Tibial artery (tissue), 4 donors: Measurements from ENCODE around the gene EIF4ENIF1.
"Not testable (repeated sequence)": the region's sequence is repeated elsewhere in the genome, so short reads cannot be mapped to it uniquely, and the experiment has no call there.

ENCODE experiments used
- DNase-seq, 2 donors: peaks; one replicate each; pipeline ENCODE4 v3.0.0-alpha.2; 2019
- H3K27ac ChIP-seq, 2 donors: fragments of 200-600 bp; sonication (generic) in 1 of 2; 1 replicate in 1 of 2; 2 replicates in 1 of 2; pipeline ENCODE4 v1.5.1; 2018 to 2019; ENCODE audit warnings: mild to moderate bottlenecking in 1 of 2
- H3K27me3 ChIP-seq, 2 donors: fragments of 200-600 bp; sonication (generic) in 1 of 2; one replicate each; pipeline versions ENCODE4 v1.5.1 to v1.6.0; 2016 to 2019
- H3K36me3 ChIP-seq, 3 donors: fragments of 200-600 bp; sonication (generic) in 2 of 3; one replicate each; pipeline ENCODE4 v1.5.1; 2016 to 2019; ENCODE audit warnings: mild to moderate bottlenecking in 2 of 3
- H3K4me1 ChIP-seq, 4 donors: fragments of 200-600 bp; sonication (generic) in 2 of 4; 1 replicate in 3 of 4; 2 replicates in 1 of 4; pipeline ENCODE4 v1.5.1; 2016 to 2019
- H3K4me3 ChIP-seq, 2 donors: fragments of 200-600 bp; sonication (generic) in 1 of 2; 1 replicate in 1 of 2; 2 replicates in 1 of 2; pipeline ENCODE4 v1.5.1; 2018 to 2019; ENCODE audit warnings: mild to moderate bottlenecking in 2 of 2
- H3K9me3 ChIP-seq, 3 donors: fragments of 200-600 bp; sonication (generic) in 1 of 3; one replicate each; pipeline ENCODE4 v1.5.1; 2016 to 2019
- intact Hi-C: fragments of 100-400 bp; cut with DNase I; formaldehyde crosslinking; loops from one replicate; pipeline ENCODE4 v1.15.0; 2023; ENCODE audit warnings: low total_unique reads
- TF ChIP-seq, protein P1 (sequence below), 2 experiments: fragments of 200-600 bp in 1 of 2; fragments of 450-650 bp in 1 of 2; IDR thresholded peaks; one replicate each; pipeline ENCODE4 v1.5.1; 2017 to 2019; ENCODE audit warnings: antibody characterized with exemption in 2 of 2, mild to moderate bottlenecking in 1 of 2, moderate library complexity in 1 of 2

The EIF4ENIF1 gene

DNA sequence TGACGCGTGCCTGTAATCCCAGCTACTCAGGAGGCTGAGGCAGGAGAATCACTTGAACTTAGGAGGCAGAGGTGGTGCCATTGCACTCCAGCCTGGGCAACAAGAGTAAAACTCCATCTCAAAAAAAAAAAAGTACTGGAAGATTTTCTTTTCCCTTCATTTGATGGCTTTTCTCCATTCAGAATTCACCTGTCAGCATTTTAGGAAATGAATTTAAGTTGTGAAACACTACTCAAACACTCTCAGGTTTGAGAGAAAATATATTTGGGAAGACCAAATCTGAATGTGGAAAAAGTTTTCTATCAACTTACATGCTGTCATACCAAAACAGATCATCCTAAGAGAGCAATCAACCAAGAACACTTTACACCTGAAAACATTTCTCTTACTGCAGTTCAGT lies 2.7 kb downstream of the EIF4ENIF1 start:
- Histone ChIP-seq H3K4me3 (no peak overlapping the region), H3K27ac (no peak overlapping the region), H3K4me1 (peaks cover 0 to 37% (median 29%) of the 10 kb centered on the region in 4 donors), H3K9me3 (no peaks in the 10 kb centered on the region), H3K36me3 (peaks cover 5 to 54% (median 16%) of the 10 kb centered on the region in 3 donors), H3K27me3 (no peaks in the 10 kb centered on the region)
- intact Hi-C loops: no loop called here
- no peak for DNase-seq
- TF ChIP-seq, protein P1, sequence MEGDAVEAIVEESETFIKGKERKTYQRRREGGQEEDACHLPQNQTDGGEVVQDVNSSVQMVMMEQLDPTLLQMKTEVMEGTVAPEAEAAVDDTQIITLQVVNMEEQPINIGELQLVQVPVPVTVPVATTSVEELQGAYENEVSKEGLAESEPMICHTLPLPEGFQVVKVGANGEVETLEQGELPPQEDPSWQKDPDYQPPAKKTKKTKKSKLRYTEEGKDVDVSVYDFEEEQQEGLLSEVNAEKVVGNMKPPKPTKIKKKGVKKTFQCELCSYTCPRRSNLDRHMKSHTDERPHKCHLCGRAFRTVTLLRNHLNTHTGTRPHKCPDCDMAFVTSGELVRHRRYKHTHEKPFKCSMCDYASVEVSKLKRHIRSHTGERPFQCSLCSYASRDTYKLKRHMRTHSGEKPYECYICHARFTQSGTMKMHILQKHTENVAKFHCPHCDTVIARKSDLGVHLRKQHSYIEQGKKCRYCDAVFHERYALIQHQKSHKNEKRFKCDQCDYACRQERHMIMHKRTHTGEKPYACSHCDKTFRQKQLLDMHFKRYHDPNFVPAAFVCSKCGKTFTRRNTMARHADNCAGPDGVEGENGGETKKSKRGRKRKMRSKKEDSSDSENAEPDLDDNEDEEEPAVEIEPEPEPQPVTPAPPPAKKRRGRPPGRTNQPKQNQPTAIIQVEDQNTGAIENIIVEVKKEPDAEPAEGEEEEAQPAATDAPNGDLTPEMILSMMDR (IDR thresholded peaks at IDR 0.05): no peak

GRCh38 chr22:31486369-31486768 lies 3.3 kb downstream of the EIF4ENIF1 start:
- DNase-seq, intact Hi-C loops, H3K27ac ChIP-seq, H3K4me3 ChIP-seq, H3K9me3 ChIP-seq, H3K27me3 ChIP-seq: not testable (repeated sequence)
- Histone ChIP-seq H3K36me3 (peaks cover 10 to 59% (median 22%) of the 10 kb centered on the region in 3 donors), H3K4me1 (peaks cover 0 to 37% (median 25%) of the 10 kb centered on the region in 4 donors)

DNA sequence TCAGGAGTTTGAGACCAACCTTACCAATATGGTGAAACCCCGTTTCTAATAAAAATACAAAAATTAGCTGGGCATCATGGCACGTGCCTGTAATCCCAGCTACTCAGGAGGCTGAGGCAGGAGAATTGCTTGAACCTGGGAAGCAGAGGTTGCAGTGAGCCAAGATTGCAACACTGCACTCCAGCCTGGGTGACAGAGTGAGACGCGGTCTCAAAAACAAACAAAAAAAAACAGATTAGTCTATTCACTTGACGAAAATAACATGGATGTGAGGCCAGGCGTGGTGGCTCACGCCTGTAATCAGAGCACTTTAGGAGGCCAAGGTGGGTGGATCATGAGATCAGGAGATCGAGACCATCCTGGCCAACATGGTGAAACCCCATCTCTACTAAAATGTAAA lies 7.2 kb downstream of the EIF4ENIF1 start:
- Histone ChIP-seq H3K36me3 (peaks cover 21 to 79% (median 30%) of the 10 kb centered on the region in 3 donors), H3K4me1 (peaks cover 0 to 12% (median 6%) of the 10 kb centered on the region in 4 donors)
- intact Hi-C loops, H3K4me3 ChIP-seq, H3K9me3 ChIP-seq, DNase-seq, H3K27me3 ChIP-seq, H3K27ac ChIP-seq: not testable (repeated sequence)

GRCh38 chr22:31481129-31481528 lies 8.5 kb downstream of the EIF4ENIF1 start:
- Histone ChIP-seq H3K9me3 (no peaks in the 10 kb centered on the region), H3K27ac (no peak overlapping the region), H3K27me3 (no peaks in the 10 kb centered on the region), H3K4me1 (peaks cover 0 to 12% (median 5%) of the 10 kb centered on the region in 4 donors), H3K36me3 (peaks cover 21 to 75% (median 23%) of the 10 kb centered on the region in 3 donors), H3K4me3 (no peak overlapping the region)
- intact Hi-C loops: no loop called here
- no peak for DNase-seq
- TF ChIP-seq, protein P1 (IDR thresholded peaks at IDR 0.05): no peak

GRCh38 chr22:31477329-31477728 lies 12.3 kb downstream of the EIF4ENIF1 start:
- no peaks in the 10 kb centered on the region for H3K27me3 ChIP-seq
- H3K9me3 ChIP-seq: no peaks in the 10 kb centered on the region
- H3K36me3 ChIP-seq: peaks cover 16 to 49% (median 16%) of the 10 kb centered on the region in 3 donors
- TF ChIP-seq, protein P1 (IDR thresholded peaks at IDR 0.05): no peak
- H3K4me3 ChIP-seq: no peak overlapping the region
- H3K27ac ChIP-seq: no peak overlapping the region
- no peak for DNase-seq
- no peaks in the 10 kb centered on the region for H3K4me1 ChIP-seq
- intact Hi-C loops: no loop called here

- Histone ChIP-seq H3K4me3 (no peak overlapping the region), H3K9me3 (no peaks in the 10 kb centered on the region), H3K4me1 (no peaks in the 10 kb centered on the region), H3K27ac (no peak overlapping the region), H3K36me3 (peaks cover 10 to 44% (median 16%) of the 10 kb centered on the region in 3 donors), H3K27me3 (no peaks in the 10 kb centered on the region)
- no peak for DNase-seq
- TF ChIP-seq, protein P1 (IDR thresholded peaks at IDR 0.05): no peak
- intact Hi-C loops: no loop called here
Observed at GRCh38 chr22:31475800-31476199, 13.8 kb downstream of the EIF4ENIF1 start.

- TF ChIP-seq, protein P1 (IDR thresholded peaks at IDR 0.05): no peak
- no peaks in the 10 kb centered on the region for H3K4me1 ChIP-seq
- intact Hi-C loops: no loop called here
- H3K4me3 ChIP-seq: no peak overlapping the region
- H3K9me3 ChIP-seq: no peaks in the 10 kb centered on the region
- H3K27me3 ChIP-seq: no peaks in the 10 kb centered on the region
- no peak overlapping the region for H3K27ac ChIP-seq
- no peak for DNase-seq
- peaks cover 13 to 44% (median 18%) of the 10 kb centered on the region in 3 donors for H3K36me3 ChIP-seq
Observed at GRCh38 chr22:31474743-31475142, 14.9 kb downstream of the EIF4ENIF1 start.
